Measurements from ENCODE around the gene COL12A1.

DNA sequence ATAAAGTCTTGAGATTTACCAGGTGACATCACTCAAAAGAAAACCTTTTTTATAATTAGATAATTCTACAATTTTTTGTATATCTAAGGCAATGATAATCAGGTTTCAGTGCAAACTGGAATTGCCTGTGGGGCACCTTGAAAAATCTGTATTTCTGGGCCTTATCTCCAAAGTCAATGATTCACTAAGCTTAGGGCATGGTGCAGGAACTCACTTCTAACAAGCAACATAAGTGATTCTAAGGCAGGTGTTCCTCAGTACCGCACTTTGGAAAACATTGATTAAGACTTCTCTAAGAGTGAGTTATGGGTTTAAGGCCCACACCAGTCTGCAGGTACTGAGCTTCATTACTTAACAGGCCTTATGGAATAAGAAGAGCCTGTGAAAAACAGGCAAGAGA lies 115.3 kb downstream of the COL12A1 start:
- TF ChIP-seq, protein P1, sequence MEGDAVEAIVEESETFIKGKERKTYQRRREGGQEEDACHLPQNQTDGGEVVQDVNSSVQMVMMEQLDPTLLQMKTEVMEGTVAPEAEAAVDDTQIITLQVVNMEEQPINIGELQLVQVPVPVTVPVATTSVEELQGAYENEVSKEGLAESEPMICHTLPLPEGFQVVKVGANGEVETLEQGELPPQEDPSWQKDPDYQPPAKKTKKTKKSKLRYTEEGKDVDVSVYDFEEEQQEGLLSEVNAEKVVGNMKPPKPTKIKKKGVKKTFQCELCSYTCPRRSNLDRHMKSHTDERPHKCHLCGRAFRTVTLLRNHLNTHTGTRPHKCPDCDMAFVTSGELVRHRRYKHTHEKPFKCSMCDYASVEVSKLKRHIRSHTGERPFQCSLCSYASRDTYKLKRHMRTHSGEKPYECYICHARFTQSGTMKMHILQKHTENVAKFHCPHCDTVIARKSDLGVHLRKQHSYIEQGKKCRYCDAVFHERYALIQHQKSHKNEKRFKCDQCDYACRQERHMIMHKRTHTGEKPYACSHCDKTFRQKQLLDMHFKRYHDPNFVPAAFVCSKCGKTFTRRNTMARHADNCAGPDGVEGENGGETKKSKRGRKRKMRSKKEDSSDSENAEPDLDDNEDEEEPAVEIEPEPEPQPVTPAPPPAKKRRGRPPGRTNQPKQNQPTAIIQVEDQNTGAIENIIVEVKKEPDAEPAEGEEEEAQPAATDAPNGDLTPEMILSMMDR (IDR thresholded peaks at IDR 0.05 in 4 of 5, conservative IDR thresholded peaks at IDR 0.05 in 1 of 5): no peak
- TF ChIP-seq POLR2A (IDR thresholded peaks at IDR 0.05): no peak

Data from gastrocnemius medialis (tissue), 4 donors.